BJ (cell line): ENCODE data around the gene KCTD18. TPM values are rescaled to one million over a fixed set of nuclear protein-coding genes. Genes with fewer than 3 reads are reported as not detected.

ENCODE experiments used
- CTCF ChIA-PET: fragments of 350-600 bp; formaldehyde crosslinking; extraction: SDS; loops from one replicate; lab custom pipeline; 2021; ENCODE audit warnings: antibody characterized with exemption, inconsistent platforms; lab: Yijun Ruan, JAX
- POLR2A ChIA-PET: fragments of 300-600 bp; sonication (Branson Sonifier 250); formaldehyde crosslinking; extraction: SDS; loops from one replicate; lab custom pipeline; 2021; ENCODE audit warnings: antibody characterized with exemption; lab: Charles Lee
- DNase-seq: peaks from one replicate; pipeline ENCODE4 v3.0.0-alpha.2; 2011; ENCODE audit warnings: low read depth
- H3K27me3 ChIP-seq: 2 replicates; pipeline ENCODE4 v1.6.0; 2011; ENCODE audit warnings: low read length; ENCODE audit not compliant: control insufficient read depth, insufficient read depth
- H3K36me3 ChIP-seq: 2 replicates; pipeline ENCODE4 v1.5.1; 2011; ENCODE audit warnings: low read length; ENCODE audit not compliant: control insufficient read depth, insufficient read depth
- H3K4me3 ChIP-seq: 2 replicates; pipeline ENCODE4 v1.5.1; 2011; ENCODE audit warnings: low read depth, mild to moderate bottlenecking, control low read depth, low read length
- polyA minus RNA-seq: library from RNA; depleted of rRNA, polyadenylated mRNA; stranded (reverse); fragments of >200 nt; gene quantifications from 2 replicates; pipeline ENCODE4 v1.2.3, GENCODE V29; 2011; rRNA and poly(A)+ RNA removed
- polyA plus RNA-seq: library from polyadenylated mRNA; depleted of rRNA; stranded (reverse); fragments of >200 nt; gene quantifications from 2 replicates; pipeline ENCODE4 v1.2.3, GENCODE V29; 2011; rRNA removed
- TF ChIP-seq, protein P1 (sequence below): IDR thresholded peaks from 2 replicates; pipeline ENCODE4 v1.5.1; 2011; ENCODE audit warnings: low read depth, mild to moderate bottlenecking, control low read depth, inconsistent platforms, low read length, moderate library complexity; ENCODE audit not compliant: insufficient read depth

The KCTD18 gene
- polyA plus RNA-seq: 9.3 and 11.3 TPM in 2 replicates
- 5.2 and 6.5 TPM in 2 replicates for polyA minus RNA-seq

GRCh38 chr2:200509612-200510433 lies at the start of gene KCTD18:
Gene KCTD18 (minus strand): TSS chr2:200510068. CDS start chr2:200507016, 3,052 bp downstream.
- ChIA-PET POLR2A (interaction anchor here (0.5 kb wide), 1 partner anchor 262 kb away, joined by 10 read pairs; no protein-coding TSS in a partner anchor), CTCF (interaction anchor here (0.7 to 3.0 kb wide), 18 partner anchors 10 to 537 kb away, joined by 3 to 29 read pairs (median 4); partner anchors contain the start of gene SGO2)
- Histone ChIP-seq H3K36me3 (no peaks in the 10 kb centered on the region), H3K27me3 (peaks cover 10% of the 10 kb centered on the region), H3K4me3 (peak within 1 kb of the TSS; percentile 77)
- TF ChIP-seq, protein P1, sequence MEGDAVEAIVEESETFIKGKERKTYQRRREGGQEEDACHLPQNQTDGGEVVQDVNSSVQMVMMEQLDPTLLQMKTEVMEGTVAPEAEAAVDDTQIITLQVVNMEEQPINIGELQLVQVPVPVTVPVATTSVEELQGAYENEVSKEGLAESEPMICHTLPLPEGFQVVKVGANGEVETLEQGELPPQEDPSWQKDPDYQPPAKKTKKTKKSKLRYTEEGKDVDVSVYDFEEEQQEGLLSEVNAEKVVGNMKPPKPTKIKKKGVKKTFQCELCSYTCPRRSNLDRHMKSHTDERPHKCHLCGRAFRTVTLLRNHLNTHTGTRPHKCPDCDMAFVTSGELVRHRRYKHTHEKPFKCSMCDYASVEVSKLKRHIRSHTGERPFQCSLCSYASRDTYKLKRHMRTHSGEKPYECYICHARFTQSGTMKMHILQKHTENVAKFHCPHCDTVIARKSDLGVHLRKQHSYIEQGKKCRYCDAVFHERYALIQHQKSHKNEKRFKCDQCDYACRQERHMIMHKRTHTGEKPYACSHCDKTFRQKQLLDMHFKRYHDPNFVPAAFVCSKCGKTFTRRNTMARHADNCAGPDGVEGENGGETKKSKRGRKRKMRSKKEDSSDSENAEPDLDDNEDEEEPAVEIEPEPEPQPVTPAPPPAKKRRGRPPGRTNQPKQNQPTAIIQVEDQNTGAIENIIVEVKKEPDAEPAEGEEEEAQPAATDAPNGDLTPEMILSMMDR: peak; percentile 55
- DNase-seq: peak; percentile 26

- Histone ChIP-seq H3K27me3 (no peaks in the 10 kb centered on the region), H3K4me3 (no peak overlapping the region), H3K36me3 (no peaks in the 10 kb centered on the region)
- ChIA-PET POLR2A (no interaction called here), CTCF (no interaction called here)
- DNase-seq: no peak
- TF ChIP-seq, protein P1: no peak
Observed at GRCh38 chr2:200540793-200541192, 30.9 kb upstream of the KCTD18 start.

DNA sequence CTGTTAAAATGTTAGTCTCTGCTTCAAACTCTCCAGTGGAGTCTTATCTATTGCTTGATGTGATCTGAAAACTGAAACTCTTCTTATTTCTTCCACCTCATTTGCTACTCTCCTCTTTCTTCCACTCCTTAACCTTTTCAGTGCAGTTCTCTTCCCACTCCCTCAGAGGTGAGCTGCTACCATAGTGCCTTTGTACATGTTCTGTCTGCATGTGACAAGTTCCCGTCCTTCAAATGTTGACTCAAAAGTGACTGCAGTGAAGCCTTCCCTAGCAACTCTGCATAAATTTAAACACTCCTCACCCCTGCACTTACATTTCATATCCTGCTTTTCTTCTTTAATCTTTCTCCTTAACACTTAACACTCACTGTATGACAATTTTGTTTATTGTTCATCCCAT lies 28.3 kb upstream of the KCTD18 start:
- Histone ChIP-seq H3K27me3 (no peaks in the 10 kb centered on the region), H3K36me3 (no peaks in the 10 kb centered on the region), H3K4me3 (no peak overlapping the region)
- ChIA-PET POLR2A (no interaction called here), CTCF (interaction anchor here (0.7 to 1.9 kb wide), 2 partner anchors 14 to 175 kb away, joined by 3 read pairs; no protein-coding TSS in a partner anchor)
- DNase-seq: no peak
- TF ChIP-seq, protein P1: no peak

- ChIA-PET POLR2A (no interaction called here), CTCF (interaction anchor here (0.6 to 2.9 kb wide), 2 partner anchors 11 to 149 kb away, joined by 3 to 12 read pairs; no protein-coding TSS in a partner anchor)
- TF ChIP-seq, protein P1: no peak
- H3K4me3 ChIP-seq: no peak overlapping the region
- no peaks in the 10 kb centered on the region for H3K36me3 ChIP-seq
- no peak for DNase-seq
- no peaks in the 10 kb centered on the region for H3K27me3 ChIP-seq
Observed at GRCh38 chr2:200534572-200534971, 24.7 kb upstream of the KCTD18 start.

DNA sequence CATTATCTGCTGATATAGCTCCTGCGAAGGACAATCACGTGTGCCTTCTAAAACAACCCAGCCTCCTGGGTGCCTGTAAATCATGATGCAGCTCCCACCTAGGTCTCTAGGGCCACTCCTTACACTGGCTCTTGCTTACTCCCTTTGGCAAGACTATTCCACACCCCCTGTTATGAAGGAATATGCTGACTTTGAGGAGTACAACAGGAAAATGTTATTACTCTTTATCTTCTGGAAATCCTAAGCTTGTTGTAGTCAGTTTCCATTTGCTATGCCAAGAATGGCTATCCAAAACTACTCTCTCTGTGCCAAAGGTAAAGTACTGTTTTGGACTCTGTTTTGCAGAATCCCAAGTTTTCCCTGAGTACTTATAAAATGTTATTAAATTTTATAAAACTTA lies 23.9 kb upstream of the KCTD18 start:
- no peaks in the 10 kb centered on the region for H3K36me3 ChIP-seq
- H3K27me3 ChIP-seq: no peaks in the 10 kb centered on the region
- CTCF ChIA-PET: interaction anchor here (2.9 kb wide), 1 partner anchor 10 kb away, joined by 12 read pairs; no protein-coding TSS in a partner anchor
- POLR2A ChIA-PET: no interaction called here
- no peak overlapping the region for H3K4me3 ChIP-seq
- TF ChIP-seq, protein P1: no peak
- no peak for DNase-seq
